ENCODE results near the gene KCNK5.

DNA sequence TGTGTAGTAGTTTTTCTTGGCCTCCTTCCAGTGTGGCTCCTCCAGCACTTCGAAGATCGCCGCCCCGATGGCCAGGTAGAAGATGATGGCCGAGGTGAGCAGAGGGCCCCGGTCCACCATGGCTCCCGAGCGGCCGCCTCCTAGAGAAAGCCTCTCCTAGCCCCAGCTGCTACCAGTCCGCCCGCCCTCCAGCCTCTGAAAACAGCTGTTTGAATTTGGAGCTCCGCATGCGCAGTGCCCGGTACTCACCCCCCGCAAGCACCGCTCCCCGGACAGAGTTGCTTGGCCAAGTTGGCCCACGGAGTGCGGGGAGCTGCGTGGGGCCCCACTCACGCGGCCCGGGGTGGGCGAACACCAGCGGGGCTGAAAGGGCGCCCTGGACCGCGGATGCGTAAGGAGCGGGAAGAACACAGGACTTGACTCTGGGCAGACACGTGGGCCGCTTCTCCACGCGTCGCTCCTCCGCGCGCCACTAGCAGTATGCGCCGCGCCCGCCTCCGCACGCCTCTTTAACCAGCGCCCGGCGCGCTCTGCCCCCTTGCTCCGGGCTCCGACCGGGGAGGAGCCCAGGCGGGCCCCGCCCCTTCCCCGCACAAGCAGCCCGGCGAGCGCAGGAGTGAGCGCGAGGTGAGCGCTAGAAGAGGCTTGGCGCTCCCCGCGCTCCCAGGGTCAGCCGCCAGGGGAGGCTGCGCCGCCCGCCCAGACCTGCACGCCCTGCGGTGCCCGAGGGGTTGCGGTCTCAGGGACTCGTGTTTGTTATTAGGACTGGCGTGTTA is at the start of gene KCNK5:
- TF ChIP-seq ZSCAN20 (CRISPR knock-in tag; IDR thresholded peaks at IDR 0.05) (no peak), POLR2A (IDR thresholded peaks at IDR 0.05; ENCODE audit: low read length) (peak; percentile 44), NFE2L2 (conservative IDR thresholded peaks at IDR 0.05; ENCODE audit: low read length) (no peak), CEBPB (IDR thresholded peaks at IDR 0.05) (no peak), CHD2 (IDR thresholded peaks at IDR 0.05; ENCODE audit: low read length, partially characterized antibody) (no peak), JUNB (IDR thresholded peaks at IDR 0.05) (no peak), PHF8 (IDR thresholded peaks at IDR 0.05; ENCODE audit: borderline replicate concordance, low read depth) (peak; percentile 59; the same call in 1 of the 2 replicates), FOSL2 (IDR thresholded peaks at IDR 0.05) (no peak), FOSL2 (CRISPR knock-in tag; IDR thresholded peaks at IDR 0.05) (no peak)
- TF ChIP-seq, protein P1, sequence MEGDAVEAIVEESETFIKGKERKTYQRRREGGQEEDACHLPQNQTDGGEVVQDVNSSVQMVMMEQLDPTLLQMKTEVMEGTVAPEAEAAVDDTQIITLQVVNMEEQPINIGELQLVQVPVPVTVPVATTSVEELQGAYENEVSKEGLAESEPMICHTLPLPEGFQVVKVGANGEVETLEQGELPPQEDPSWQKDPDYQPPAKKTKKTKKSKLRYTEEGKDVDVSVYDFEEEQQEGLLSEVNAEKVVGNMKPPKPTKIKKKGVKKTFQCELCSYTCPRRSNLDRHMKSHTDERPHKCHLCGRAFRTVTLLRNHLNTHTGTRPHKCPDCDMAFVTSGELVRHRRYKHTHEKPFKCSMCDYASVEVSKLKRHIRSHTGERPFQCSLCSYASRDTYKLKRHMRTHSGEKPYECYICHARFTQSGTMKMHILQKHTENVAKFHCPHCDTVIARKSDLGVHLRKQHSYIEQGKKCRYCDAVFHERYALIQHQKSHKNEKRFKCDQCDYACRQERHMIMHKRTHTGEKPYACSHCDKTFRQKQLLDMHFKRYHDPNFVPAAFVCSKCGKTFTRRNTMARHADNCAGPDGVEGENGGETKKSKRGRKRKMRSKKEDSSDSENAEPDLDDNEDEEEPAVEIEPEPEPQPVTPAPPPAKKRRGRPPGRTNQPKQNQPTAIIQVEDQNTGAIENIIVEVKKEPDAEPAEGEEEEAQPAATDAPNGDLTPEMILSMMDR (IDR thresholded peaks at IDR 0.05) = peak; percentile 51
